GM21723 (cell line): ENCODE measurements around the gene PPIC.

Experiments used
- ATAC-seq: cut with Tn5 transposase; IDR thresholded peaks from one replicate; pipeline ENCODE4 v1.9.1; 2021; ENCODE audit warnings: mild to moderate bottlenecking, moderate library complexity; ENCODE audit not compliant: unreplicated experiment

PPIC gene

DNA sequence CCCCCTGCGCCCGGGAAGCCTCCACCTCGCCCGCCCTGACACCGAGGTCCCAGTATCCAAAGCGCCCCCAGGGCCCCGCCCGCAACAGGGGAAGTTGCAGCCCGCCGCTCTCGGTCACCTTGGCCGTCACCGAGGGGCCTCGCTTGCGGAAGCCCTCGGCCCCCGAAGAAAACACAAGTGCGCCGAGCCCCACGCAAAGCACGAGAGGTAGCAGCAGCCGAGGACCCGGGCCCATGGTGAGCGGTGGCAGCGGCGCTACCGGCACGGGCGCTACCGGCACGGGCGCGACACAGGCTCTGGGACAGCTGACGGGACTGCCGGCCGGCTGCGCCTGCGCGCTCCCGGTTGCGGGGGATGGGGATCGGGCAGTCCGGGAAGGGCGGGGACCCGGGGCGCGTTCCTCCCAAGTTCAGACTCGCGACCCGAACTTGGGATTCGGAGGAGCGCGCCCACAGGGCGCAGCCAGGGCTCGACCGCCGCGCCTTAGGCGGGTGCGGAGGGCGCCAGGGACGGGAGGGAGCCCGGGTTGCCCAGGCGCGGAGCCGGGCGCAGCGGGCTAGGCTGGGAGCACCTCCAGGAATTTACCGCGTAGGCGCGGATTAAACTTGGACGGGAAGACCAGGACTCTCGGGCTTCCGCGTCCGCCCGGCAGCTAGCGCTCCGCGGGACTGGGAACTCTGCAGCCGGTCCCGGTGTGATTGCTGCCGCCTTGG lies at the start of gene PPIC:
PPIC (minus strand) TSS at position 335 of the 713 bp plus-strand sequence; CDS start at position 235, 100 bp downstream.
- ATAC-seq: peak; percentile 66

- ATAC-seq: no peak
Measured at GRCh38 chr5:123085638-123086286, 49.2 kb upstream of the PPIC start.

DNA sequence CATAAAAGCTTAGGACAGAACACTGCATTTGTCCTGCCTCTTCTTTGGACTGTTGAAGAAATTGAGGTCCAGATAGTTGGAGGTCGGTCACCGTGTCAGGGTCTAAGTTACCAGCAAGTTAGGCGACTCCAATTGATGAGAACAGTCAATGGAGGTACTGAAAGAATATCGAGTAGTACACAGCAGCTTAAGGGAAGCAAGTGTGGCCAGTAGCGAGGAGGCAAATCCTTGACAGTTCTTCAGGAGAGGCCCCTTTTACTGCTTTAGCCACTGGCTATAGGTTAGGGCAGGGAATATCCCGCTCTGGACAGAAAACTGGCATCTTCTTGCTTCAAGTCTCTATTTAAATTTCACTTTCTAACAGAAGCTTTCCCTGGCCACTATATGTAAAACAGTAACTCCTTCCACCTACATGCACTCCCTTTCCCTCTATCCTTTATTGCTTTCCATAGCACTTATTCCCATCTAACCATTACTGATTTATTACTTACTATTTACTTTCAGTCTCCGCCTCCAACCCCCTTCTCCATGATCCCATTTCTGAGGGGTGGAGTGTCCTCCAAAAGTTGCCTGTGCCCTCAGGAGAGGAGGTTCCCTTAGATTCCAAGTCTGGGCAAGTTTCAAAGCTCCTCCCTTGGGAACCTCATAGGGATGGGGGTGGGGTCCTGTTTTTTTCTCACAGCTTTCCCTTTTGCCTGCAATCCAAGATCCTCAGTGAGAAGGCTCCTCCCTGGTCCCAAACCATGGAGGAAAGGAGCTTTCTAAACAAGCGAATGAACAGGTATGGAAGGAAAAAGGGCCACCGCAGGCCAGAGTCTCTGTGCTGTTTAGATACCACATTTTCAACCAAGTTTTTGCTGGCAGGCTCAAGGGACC lies 48.4 kb upstream of the PPIC start:
- ATAC-seq: no peak

DNA sequence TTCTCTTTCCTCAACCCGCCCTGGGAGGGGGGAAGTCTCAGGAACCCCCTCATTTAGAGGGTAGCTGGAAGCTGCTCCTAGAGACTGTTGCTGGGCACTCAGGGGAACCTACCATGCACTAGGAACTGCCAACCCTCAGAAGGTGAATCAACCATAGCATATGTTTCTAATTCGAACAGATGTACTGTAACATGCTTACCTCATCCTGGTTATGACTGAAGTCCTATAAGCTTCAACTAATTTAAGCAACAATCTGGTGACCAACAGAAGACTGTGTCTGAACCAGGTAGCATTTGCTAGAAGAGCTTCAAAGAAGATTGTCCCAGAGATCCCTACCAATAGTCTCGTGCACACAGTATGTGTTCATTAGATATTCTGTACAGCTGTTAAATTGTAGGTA lies 46.8 kb upstream of the PPIC start:
- no peak for ATAC-seq

DNA sequence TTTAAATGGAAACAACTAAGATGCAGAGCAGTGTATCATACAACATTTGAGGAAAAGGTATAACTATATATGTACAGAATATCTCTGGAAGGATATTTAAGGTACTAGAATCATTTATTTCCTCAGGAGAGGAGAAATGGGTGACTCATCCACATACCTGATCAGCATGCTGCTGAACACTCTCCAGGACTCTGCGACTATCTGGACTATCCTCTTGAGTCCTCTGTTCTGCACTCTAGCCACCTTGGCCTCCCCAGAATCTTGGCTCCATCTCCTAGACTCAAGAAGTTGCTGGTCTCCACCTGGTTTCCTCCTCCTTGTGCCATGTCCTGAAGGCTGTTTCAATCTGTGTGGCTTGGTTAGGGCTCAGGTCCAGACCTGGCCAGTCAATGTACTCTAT lies 43.7 kb upstream of the PPIC start:
- no peak for ATAC-seq

DNA sequence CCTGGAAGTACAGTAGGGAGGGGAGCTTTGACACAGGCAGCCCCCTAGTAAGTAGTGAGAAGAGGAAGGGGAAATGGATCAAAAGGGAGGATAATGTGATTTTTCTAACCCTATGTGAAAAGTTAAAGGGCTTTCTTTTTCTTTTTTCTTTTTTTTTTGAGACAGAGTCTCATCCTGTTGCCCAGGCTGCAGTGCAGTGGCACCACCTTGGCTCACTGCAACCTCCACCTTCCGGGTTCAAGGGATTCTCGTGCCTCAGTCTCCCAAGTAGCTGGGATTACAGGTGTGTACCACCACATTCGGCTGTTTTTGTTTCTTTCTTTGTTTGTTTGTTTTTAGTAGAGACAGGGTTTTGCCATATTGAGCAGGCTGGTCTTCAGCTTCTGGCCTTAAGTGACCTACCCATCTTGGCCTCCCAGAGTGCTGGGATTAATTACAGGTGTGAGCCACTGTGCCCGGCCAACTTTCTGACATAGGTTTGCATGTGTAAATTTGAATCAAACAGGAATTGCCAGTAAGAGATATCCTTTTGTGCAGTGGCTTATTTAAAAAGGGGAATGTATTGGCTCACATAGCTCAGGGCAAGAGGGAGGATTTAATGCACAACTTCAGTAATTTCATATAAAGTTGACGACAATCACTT lies 39.1 kb upstream of the PPIC start:
- ATAC-seq: no peak

- ATAC-seq: no peak
Measured at GRCh38 chr5:123068368-123068938, 31.9 kb upstream of the PPIC start.

DNA sequence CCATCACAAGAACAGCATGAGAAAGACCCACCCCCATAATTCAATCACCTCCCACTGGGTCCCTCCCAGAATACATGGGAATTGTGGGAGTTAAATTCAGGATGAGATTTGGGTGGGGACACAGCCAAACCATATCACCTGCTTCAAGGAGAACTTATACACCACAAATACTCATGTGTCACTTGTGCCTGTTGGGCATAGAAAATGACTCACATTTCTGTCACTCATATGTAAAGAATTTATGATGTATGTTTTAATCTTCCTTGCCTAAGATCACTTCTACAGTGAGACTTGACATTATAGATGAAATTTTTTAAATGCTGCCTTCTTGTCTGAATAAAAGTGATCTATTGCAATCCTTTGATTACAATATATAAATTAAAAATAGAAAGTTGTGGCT lies 29.5 kb upstream of the PPIC start:
- no peak for ATAC-seq

GRCh38 chr5:123059455-123059854 lies 22.9 kb upstream of the PPIC start:
- ATAC-seq: no peak

DNA sequence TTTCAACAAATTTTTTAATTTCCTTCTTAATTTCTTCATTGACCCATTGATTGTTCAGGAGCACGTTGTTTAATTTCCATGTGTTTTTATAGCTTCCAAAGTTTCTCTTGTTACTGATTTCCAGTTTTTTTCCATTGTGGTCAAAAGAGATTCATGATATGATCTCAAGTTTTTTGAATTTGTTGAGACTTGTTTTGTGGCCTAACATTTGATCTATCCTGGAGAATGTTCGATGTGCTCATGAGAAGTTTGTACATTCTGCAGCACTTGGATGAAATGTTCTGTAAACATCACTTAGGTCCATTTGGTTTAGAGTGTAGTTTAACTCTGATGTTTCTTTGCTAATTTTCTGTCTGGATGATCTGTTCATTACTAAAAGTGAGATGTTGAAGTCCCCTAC lies 14.7 kb upstream of the PPIC start:
- no peak for ATAC-seq

DNA sequence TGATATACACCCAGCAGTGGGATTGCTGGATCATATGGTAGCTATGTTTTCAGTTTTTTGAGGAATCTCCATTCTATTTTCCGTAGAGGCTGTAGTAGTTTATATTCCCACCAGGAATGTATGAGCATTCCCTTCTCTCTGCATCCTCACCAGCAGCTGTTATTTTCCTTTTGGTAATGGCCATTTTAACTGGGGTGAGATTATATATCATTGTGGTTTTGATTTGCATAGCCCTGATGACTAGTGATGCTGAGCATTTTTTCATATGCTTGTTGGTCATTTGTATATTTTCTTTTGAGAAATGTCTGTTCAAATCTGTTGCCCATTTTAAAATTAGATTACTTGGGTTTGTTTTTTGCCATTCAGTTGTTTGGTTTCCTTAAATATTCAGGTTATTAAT lies 11.2 kb upstream of the PPIC start:
- no peak for ATAC-seq

DNA sequence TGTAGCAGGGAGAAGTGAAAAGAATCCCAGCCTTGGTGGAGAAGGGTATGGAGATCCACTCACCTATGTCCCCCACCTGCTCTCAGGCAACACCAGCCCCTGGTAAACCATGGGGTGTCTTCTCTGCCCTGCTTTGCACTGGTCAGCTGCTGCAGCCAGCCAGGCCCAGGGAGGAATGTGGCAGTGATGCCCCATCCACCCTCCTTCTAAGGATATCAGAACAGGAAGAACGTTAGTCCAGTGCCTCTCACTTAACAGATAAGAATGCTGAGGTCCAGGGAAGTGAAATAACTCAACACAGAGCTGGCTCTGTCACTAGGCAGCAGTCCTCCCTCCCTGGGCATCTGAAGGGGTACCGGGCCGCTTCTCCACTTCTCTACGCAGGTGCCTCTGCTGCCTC lies 9.7 kb upstream of the PPIC start:
- ATAC-seq: no peak

DNA sequence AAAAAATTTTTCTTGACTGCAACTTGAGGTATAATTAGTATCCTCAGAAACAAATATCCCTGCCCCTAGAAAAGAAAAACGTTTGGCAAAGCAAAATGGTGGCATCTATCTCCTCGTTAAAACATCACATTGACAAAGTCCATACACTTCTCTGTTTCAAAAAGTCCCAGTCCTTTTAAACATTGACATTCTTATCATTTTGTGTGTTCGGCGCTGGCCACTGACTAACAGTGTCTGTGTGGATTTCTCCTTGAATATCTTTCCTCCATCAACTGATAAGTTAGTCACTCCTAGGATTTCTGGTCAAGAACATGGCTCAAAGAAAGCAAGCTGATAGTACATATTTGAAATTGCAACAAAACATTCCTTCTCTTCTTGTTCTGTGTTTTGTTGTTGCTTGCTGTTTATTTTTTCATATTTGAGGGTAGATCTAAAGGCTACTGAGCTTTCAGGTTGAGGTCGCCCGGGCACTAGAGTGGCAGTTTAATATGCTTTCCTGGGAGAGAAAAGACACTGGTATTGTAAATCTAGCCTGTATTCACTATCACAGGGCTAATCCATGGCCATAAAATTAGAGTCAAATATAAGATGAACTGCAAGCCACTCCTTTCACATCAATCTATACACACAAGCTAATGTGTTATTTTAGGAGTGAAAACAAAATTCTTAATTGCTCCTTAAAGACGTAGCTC lies 8.5 kb upstream of the PPIC start:
- ATAC-seq: no peak

GRCh38 chr5:123039673-123040072 lies 3.1 kb upstream of the PPIC start:
- ATAC-seq: no peak

- no peak for ATAC-seq
Measured at GRCh38 chr5:123037104-123037418, 536 bp upstream of the PPIC start.

GRCh38 chr5:123035918-123036390 lies 571 bp downstream of the PPIC start:
- ATAC-seq: peak; percentile 43

GRCh38 chr5:123035360-123035917 lies 1.1 kb downstream of the PPIC start:
- peak; percentile 39 for ATAC-seq

- no peak for ATAC-seq
Measured at GRCh38 chr5:123033157-123033671, 3.3 kb downstream of the PPIC start.

- no peak for ATAC-seq
Measured at GRCh38 chr5:123028222-123028621, 8.3 kb downstream of the PPIC start.

DNA sequence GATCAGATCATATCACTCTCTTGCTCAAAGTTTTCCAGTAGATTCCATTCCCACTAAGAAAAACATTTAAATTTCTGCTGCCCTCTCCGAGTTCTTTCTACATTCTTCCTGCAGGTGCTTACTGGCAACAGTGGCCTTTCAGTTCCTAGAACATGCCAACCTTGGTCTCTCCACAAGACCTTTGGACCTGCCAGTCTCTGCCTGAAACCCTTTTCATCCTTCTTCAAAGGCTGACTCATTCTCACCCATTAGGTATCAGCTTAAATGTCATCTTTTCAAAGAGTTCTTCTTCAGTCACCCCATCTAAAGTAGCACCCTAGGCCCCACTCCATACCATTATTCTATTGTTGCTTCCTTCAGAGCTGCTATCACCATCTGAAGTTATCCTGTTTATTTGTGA lies 21.8 kb downstream of the PPIC start:
- no peak for ATAC-seq
